Cardiac muscle cell (in vitro differentiated cells and primary cell): ENCODE results near the gene DOK5. TPM values are rescaled to one million over a fixed set of nuclear protein-coding genes. Genes with fewer than 3 reads are reported as not detected.
"Not testable (repeated sequence)": the region's sequence is repeated elsewhere in the genome, so short reads cannot be mapped to it uniquely, and the experiment has no call there.

Source experiments
- DNase-seq, 2 donors: peaks; one replicate each; pipeline versions ENCODE4 v3.0.0 to v3.0.0-alpha.2; 2010 to 2017; ENCODE audit warnings: low read depth in 1 of 2, low spot score in 1 of 2
- H3K27ac ChIP-seq: fragments of 200-600 bp; sonication (generic); 2 replicates; pipeline ENCODE4 v1.5.1; 2016
- H3K27me3 ChIP-seq: fragments of 200-600 bp; sonication (generic); 2 replicates; pipeline ENCODE4 v1.6.0; 2016; ENCODE audit warnings: control low read depth
- H3K36me3 ChIP-seq: fragments of 200-600 bp; sonication (generic); 2 replicates; pipeline ENCODE4 v1.5.1; 2016; ENCODE audit warnings: control low read depth
- H3K4me1 ChIP-seq: fragments of 200-600 bp; sonication (generic); 2 replicates; pipeline ENCODE4 v1.8.1; 2017; ENCODE audit warnings: low read depth, mild to moderate bottlenecking, mixed run types
- H3K4me3 ChIP-seq: fragments of 200-600 bp; sonication (generic); 2 replicates; pipeline ENCODE4 v1.5.1; 2016; ENCODE audit warnings: mild to moderate bottlenecking
- H3K9me3 ChIP-seq: fragments of 200-600 bp; sonication (generic); 2 replicates; pipeline ENCODE4 v1.5.1; 2017; ENCODE audit warnings: low read depth, mild to moderate bottlenecking, control low read depth
- polyA plus RNA-seq: library from polyadenylated mRNA; unstranded; fragments of >200 nt; fragmentation: Nextera tagmentation; extraction: Ambion mirVana; gene quantifications from 2 replicates; pipeline ENCODE4 v1.2.1, GENCODE V29; 2016
- total RNA-seq: library from RNA; depleted of rRNA; stranded (reverse); fragments of >200 nt; gene quantifications from 2 replicates; pipeline ENCODE4 v1.2.3, GENCODE V29; 2016
- TF ChIP-seq, protein P1 (sequence below): IDR thresholded peaks from 2 replicates; pipeline ENCODE4 v1.5.1; 2012; ENCODE audit warnings: low read depth, mild to moderate bottlenecking, low read length

The DOK5 gene
- total and polyA plus RNA-seq, 2 experiments from 2014 or later, result 1.4 to 1.6 TPM

DNA sequence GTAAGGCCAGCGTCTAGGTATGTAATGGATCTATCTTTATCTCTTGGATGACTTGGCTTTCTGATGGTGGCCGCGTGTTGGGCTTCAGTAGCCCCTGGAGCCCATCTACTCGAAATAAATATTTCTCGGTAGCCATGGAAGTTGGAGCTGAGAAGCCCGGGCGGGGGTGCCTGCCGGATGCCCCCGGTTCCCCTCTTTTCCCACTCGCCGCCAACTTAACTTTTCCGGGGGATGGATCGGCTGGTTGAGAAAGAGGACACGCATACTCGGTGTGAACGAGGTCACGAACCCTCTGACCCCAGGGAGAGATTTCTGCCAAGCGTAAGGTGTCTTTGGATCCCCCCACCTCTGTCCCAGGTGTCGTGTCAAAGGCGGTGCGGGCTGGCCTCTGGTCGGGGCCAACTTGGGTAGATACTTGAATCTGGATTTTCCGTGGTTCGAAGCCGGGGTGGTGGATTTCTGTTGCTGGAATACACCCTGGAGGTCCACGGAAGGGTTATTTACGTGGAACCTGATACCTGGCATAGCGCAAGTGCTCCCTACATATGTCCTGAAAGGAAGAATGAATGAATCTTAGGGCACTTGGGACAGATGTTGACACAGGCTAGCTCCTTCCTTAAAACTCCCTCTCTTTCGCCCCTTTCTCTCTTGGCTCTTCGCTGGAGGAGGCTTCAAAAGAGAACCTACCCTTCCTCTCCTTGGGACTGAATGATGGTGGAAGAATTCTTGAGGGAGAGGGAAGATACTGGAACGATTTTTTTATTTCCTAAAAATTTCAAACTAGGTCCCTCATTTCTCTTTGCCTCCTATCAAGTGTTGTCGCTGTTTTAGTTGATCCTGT lies 996 bp downstream of the DOK5 start:
- Histone ChIP-seq H3K27me3 (peaks cover 25% of the 10 kb centered on the region), H3K9me3 (no peaks in the 10 kb centered on the region), H3K4me3 (peak overlapping the region; percentile 81), H3K27ac (no peak overlapping the region), H3K36me3 (no peaks in the 10 kb centered on the region), H3K4me1 (no peaks in the 10 kb centered on the region)
- TF ChIP-seq, protein P1, sequence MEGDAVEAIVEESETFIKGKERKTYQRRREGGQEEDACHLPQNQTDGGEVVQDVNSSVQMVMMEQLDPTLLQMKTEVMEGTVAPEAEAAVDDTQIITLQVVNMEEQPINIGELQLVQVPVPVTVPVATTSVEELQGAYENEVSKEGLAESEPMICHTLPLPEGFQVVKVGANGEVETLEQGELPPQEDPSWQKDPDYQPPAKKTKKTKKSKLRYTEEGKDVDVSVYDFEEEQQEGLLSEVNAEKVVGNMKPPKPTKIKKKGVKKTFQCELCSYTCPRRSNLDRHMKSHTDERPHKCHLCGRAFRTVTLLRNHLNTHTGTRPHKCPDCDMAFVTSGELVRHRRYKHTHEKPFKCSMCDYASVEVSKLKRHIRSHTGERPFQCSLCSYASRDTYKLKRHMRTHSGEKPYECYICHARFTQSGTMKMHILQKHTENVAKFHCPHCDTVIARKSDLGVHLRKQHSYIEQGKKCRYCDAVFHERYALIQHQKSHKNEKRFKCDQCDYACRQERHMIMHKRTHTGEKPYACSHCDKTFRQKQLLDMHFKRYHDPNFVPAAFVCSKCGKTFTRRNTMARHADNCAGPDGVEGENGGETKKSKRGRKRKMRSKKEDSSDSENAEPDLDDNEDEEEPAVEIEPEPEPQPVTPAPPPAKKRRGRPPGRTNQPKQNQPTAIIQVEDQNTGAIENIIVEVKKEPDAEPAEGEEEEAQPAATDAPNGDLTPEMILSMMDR, result no peak
- no peak for DNase-seq

DNA sequence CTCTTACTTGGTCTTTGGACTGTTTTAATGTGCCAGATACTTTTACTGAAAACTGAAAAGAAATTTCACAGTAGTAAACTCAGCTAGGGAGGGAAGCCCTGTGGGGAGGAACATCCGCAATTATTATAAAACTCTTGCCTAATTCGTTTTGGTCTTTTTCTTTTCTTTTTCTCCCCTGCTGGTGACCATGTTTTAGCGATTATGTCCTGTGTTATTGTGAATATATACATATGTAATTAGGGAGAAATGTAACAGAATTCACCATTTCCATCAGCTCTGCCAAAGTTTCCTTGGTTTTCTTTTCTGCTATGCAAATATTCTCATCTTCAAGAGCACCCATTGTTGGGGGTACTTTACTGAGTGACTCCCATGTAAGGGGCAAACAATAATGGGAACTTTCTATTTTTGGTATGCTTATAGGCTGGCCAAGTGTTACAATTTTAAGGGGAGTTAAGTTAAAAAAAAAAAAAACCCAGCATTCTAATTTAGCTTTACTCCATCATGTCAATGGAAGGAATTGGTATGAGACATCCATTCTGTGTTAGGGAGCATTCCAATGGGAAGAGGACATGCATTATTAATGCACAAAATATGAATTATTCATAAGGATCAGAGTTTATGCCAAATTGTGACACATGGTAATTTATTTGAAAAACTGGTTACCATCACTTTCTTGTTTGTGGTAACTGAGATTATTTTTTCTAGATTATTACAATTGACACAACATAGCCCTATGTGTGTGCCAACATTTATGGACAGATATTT lies 2.0 kb downstream of the DOK5 start:
- Histone ChIP-seq H3K27me3 (peaks cover 25% of the 10 kb centered on the region), H3K9me3 (no peaks in the 10 kb centered on the region), H3K36me3 (no peaks in the 10 kb centered on the region), H3K4me1 (no peaks in the 10 kb centered on the region), H3K4me3 (no peak overlapping the region), H3K27ac (no peak overlapping the region)
- no peak for DNase-seq
- TF ChIP-seq, protein P1, result no peak

DNA sequence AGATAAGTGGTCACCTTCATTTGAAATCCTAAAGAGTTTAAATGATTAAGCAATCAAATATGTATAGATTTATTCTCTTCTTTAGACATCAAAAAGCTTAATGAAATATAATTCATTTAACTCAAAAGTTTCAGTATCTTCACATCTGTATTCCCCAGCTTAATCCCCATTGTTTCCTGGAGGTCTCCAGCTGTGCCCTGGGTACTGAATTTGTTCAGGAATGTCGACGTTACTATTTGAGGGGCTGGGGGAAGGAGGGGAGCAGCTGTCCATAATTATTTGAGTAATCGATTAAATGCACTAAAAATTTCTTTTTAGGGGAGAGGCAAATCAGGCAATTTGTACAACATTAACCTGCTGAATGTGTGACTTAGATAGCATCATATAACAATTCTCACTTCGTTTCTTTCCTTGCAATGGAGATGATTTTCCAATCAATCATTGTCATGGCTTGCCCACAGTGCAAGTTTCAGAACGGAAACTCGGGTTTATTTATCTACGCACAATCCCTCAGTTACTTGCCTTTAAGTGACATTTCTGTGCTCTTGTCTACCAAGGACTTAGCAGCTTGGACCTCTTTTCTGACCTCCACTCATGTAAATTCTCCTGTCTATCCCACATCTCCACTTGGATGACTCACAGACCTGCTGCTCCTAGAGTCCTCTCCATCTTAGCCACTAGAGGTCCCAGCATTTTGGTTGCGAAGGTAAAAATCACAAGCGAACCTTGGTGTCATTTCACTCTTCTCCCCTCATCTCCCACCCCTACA lies 3.9 kb downstream of the DOK5 start:
- no peak overlapping the region for H3K4me3 ChIP-seq
- no peaks in the 10 kb centered on the region for H3K9me3 ChIP-seq
- DNase-seq, result peak in 1 of 2 donors; percentile 10
- H3K36me3 ChIP-seq, result no peaks in the 10 kb centered on the region
- TF ChIP-seq, protein P1, result peak; percentile 35
- peaks cover 25% of the 10 kb centered on the region for H3K27me3 ChIP-seq
- H3K4me1 ChIP-seq, result no peaks in the 10 kb centered on the region
- H3K27ac ChIP-seq, result no peak overlapping the region

DNA sequence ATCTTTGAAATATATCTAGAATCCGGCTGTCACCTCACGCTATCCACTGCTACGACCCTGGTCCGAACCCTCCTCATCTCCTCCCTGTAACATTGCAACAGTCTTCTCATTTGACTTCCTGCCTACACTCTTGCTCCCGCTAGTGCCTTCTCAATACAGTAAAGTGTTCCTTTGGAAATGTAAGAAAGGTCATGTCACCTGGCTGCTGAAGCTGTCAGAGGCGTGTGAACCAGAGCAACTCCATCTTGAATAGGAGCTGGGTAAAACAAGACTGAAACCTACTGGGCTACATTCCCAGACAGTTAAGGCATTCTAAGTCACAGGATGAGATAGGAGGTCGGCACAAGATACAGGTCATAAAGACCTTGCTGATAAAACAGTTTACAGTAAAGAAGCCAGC lies 4.5 kb downstream of the DOK5 start:
- H3K4me1 ChIP-seq, DNase-seq, H3K9me3 ChIP-seq, H3K36me3 ChIP-seq, H3K4me3 ChIP-seq, H3K27ac ChIP-seq: not testable (repeated sequence)
- peaks cover 25% of the 10 kb centered on the region for H3K27me3 ChIP-seq

DNA sequence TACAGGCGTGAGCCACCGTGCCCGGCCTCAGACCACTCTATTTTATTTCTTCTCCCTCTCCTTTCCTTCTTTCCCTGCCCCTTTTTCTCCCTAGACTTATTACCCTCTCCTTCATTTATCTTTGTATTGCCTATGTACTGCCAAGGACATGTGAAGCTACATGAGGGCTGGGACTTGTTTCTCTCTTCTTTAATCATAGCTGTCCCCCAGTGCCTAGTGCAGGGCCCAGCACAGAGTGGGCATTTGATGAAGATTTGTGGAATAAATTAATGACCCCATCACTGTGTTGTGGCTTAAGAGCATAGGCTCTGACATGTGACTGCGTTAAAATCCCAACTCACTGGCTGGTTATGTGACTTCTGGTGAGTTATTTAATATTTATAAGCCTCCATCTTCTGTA lies 6.0 kb downstream of the DOK5 start:
- TF ChIP-seq, protein P1, result no peak
- Histone ChIP-seq H3K4me1 (no peaks in the 10 kb centered on the region), H3K9me3 (no peaks in the 10 kb centered on the region), H3K27ac (no peak overlapping the region), H3K27me3 (peaks cover 20% of the 10 kb centered on the region), H3K4me3 (no peak overlapping the region), H3K36me3 (no peaks in the 10 kb centered on the region)
- no peak for DNase-seq
